C1 segment of cervical spinal cord (tissue), 14 donors: ENCODE data around the gene COPB1.

ENCODE experiments used
- DNase-seq, 14 donors: peaks; one replicate each; lab custom pipeline; 2025; lab: John Stamatoyannopoulos, UW

Gene COPB1

DNA sequence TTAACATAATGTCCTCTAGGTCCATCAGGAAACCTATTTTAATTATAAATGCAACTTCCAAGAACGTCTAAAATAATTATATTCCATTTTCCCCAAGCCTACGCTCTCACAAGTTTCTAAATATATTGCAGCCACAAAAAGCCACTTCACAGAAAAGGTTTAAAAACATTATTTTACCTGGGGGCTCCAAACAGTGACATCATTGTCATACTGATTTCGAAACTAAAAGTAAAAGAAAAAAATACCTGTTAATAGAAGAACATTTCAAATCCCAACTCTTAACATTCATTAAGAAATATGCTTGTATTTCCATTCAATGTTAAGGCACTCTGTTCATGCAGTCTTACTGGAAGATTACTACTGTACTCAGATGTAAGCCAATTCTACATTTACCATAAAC, 19.2 kb upstream of the COPB1 start:
- no peak for DNase-seq

DNA sequence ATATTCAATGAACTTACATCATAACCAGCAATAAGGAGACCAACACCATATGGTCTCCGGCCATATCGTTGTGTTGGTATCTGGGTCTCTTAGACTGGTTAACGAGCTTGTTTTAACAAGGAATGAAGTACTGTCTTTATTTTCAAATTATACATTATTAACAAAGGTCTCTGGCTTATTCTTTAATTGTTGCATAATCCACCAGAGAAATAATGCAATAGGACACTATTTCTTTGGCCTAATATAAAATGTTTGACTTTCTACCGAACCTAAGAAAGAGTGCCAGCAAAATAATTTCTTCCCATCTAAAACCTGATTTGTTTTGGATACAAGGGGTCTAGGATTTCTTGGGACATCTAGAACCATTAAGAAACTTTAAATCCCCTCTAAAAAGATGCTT, 14.2 kb upstream of the COPB1 start:
- no peak for DNase-seq

DNA sequence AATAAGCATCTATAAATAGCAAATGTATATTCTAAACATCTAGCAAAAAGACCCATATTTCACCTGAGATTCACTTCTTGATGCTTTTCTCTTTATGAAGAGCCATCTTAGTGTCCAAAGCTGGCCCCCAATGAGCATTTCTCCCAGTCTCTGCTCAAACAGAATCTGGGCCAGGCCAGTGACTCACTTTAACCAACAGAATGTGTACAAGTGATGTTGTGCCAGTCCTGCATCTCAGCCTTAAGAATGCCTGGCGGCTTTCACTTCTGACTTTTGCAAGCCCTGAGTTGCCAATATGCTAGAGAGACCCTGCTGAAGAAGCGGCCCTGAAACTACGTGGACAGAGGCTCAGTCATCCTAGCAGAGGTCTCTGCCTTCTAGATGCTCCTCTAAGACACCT, 6.9 kb upstream of the COPB1 start:
- DNase-seq, result peak in 1 of 14 donors; percentile 1

DNA sequence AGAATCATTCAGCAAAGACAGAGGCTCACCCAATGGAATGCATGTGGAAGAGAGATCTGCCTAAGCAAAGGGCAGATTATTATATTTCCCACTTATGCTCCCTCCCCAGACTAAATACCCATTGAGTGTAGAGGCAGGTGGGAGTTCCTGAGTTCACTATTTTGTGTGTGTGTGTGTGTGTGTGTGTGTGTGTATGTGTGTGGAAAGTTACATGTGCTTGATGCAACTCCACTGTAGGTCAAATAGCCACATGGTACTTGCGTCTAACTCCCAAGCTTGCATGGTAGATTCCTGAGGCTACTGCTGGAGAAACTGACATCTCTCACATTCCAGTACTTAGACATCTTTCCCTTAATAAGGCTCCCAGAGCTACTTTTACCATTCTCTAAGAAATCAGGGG, 3.4 kb upstream of the COPB1 start:
- no peak for DNase-seq

DNA sequence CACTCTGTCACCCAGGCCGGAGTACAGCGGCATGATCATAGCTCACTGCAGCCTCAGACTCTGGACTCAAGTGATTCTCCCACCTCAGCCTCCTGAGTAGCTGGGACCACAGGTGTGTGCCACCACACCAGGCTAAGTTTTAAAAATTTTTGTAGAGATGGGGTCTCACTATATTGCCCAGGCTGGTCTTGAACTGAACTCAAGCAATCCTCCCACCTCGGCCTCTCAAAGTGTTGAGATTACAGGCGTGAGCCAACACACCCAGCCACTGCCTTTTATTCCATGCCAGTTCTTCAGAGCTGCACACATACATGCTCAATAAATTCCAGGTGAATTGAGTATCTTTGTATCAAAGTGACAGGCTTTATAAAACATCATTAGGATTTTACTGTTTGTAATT, 2.4 kb upstream of the COPB1 start:
- no peak for DNase-seq

DNA sequence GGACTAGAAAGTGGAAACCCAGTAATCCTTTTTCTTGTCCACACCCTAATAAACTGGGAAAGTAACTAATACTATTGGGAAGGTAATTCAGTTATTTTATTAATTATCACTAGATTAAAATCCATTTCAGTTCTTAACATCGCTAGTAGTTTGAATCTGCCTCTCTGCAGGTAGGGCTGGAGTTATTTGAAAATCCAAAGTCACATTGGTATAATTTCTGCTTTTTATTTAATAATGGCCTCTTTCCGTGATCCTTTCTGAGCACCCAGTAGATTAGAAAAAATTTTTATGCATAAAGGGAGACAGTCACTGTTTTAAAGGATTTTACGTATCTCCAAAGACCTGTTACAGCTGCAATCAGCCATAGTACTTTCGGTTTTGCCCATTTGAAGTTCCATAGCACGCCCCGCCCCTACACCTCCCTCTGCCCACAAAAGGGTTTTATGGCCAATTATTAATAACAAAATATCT, 605 bp upstream of the COPB1 start:
- DNase-seq, result peak in 7 of 14 donors; percentile 0 to 24 (median 6)

DNA sequence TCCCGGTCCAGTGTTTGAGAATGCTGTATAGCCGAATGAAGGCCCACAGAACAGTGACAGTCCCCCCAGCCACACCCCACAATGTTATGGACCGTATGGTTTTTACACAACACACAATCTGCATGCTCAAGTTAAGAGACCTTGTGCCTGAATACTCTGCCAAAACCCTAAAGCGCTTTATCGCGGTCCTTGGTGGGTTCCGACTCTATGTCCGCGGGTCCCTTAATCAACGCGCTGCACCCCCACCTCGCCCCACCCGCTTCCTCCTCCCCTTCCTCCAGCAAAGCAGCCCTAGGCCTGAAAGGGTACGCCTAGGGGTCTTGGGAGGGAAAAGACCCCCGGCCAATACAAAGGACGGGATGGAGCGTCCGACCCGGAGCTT, 442 bp downstream of the COPB1 start:
- DNase-seq, result peak in 2 of 14 donors; percentile 51 to 57

DNA sequence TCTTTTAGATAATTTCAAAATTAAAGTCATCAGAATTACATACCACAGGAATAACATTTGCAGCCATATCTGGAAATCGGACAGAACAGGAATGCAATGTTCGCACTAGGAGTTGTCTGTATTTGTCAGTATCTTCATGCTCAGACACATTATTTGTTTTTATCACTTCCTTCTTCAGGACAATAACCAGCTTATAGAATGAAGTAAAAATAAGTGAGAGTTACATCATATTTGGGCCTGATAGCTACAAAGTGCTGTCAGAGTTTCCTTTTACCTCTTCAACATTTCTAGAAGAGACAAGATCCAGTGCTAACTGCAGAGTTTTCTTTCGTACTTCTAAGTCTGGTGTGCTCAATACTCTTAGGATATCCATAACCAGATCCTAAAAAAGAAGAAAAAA, 18.9 kb downstream of the COPB1 start:
- DNase-seq, result no peak

DNA sequence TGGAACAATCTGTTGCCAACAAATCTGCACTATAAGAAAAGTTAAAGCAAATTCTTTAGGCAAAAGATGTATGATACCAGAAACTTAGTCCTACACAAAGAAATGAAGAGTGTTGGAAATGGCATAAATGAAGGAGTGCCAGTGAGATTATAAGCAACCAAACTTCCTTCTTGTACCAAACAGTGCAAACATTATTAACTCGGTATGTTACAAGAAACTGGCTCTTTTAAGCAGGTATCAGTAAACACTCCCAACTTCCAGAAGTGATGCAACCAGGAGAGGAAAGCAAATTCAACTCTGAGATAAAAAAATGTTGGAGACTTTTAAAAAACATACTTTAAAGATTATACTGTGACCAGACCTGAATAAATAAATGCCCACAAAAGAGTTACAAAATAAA, 28.5 kb downstream of the COPB1 start:
- DNase-seq, result no peak

DNA sequence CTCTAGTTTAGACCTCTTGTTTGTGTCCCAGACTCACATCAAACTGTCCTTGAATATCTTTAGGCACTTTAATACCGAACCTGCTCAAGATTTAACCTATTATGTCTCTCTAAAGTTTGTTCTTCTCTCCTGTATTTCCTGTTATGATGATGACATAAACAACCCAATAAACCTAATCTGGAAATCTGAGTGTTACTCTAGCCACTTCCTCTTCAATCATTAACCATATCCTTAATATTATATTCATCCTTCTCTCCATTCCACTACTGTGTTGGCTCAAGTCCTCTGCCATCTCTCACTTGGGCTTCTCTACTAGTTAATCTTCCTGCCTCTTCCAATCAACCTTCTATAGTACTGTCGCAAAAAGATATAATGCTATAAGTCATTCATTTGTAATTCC, 36.0 kb downstream of the COPB1 start:
- DNase-seq, result no peak

DNA sequence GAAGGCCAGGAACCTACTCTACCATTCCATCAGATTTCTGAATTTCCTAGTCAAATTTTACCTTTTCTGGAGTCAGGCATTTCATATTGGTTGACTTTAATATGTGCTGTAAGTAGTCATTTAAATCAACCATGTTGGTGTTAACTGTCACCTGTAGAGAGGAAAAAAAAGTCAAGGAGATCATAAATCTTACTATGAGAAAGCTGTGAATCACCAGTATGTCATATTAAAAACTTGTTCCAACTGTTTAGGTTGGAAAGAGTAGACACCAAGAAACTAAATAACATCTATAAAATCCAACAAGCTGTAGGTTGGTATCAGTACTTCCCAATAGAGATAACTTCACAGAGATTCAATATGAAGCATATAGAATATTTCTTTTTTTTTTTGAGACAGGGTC, 39.5 kb downstream of the COPB1 start:
- DNase-seq, result no peak

DNA sequence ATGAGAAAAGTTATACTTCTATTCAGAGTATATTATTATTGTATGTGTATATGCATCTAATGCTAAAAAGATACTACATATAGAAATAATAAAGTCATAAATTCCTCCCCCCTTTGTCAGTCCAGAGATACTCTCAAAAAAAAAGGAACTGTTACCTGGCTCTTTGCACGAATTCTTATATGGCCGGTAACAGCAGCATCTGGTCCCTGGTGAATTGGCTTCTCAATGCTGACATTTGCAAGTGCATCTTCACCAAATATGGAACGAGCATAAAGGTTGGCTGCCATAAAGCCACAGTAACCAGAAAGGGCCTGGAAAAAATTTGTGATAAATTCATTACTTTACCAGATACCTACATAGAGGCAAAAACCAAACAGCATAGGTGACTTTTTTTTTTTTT, 41.2 kb downstream of the COPB1 start:
- DNase-seq, result no peak

DNA sequence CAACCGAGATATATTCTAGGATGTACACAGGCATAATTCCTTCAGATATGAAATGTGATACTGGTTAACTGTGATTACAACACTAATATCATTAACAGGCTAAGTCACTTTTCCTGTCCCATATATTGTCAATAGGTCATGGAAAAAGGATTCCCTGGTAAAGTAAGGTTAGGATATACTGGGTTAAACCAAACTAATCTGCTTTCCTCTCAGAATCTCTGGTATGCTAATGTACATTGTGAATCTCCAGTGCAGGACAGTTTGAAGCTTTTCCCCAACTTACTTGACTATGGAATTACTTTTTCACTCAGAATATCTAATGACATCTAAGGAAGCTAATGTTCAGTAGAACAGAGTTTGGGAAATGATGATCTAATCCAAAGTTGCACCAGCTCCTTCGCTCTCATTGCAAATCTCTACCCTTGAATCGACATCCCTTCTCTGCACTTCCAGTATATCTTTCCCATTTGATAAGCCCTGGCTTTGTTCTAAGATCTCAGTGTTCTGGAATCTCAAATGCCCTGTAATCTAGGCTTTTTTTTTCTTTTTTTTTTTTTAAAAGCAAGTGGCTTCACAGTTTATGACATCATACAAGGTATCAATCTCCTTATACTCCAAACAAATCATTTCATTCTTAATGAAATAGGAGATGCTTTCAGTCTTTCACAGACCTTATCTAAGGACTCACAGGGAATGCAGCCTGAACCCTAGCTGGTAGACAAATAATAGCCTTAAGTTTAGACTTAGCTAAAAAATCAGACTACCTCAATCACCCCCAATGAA, 43.8 kb downstream of the COPB1 start:
- DNase-seq, result no peak

DNA sequence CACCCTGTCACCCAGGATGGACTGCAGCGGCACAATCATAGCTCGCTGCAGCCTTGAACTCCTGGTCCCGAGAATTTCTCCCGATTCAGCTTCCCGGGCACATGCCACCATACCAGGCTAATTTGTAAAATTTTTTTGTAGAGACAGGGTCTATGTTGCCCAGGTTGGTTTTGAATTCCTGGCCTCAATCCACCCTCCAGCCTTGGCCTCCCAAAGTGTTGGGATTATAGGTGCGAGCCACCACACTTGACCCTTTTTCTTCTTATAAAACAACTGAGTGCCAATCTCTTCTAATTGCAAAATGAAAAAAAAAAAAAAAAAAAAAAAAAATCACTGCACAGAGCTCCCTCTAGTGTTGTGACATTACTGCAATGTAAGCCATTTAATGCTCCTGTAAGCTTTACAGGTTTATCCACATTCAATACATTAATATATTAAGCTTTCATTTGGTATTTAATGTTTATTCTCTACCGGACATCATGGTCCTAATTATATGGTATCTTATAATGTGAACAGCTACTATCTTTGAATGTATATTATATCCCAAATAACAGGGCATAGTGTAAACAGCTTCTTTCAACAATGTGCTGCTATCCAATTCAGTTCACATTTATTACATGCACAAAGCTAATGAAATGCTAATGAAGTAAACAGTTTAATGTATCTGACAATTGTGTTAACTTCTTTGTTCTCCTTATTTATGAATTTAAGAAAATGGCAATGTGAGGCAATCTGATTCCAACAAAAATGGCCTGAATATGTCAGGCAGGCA, 44.6 kb downstream of the COPB1 start:
- DNase-seq, result peak in 1 of 14 donors; percentile 2

DNA sequence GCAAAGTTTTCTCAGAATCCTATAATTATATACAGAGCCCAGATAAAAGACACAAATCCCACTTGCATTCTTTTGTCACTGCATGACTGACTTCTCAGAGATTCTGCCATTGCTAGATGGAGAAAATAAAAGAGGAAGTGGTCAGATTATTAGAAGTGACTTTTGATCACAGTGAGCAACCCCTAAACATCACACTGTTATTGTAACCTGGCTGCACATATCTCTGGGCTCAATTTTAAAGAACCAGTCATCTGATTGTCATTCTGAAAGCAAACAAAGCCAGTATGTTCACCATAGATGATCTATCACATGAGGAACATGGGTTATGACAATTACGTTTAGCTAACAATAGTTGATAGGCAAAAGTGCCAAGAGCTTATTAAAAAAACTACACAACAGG, 47.8 kb downstream of the COPB1 start:
- DNase-seq, result no peak

DNA sequence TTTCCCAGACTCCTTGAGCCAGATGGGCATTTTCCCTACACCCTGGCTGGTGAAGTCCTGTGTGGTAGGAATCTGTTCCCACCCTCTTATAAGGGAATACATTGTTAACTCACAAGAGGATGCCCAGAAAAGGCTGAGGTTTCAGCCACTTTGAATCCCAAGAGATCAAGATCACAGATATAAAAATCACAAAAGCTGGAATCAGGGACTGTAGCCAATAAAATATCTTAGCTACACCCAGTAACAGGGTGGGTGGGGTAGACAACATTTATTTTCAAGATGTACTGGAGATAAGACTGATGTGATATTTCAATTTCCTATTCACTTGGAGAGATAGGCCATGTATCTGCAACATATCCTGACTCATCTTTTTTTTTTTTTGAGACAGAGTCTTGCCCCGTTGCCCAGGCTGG, 50.3 kb downstream of the COPB1 start:
- DNase-seq, result no peak

DNA sequence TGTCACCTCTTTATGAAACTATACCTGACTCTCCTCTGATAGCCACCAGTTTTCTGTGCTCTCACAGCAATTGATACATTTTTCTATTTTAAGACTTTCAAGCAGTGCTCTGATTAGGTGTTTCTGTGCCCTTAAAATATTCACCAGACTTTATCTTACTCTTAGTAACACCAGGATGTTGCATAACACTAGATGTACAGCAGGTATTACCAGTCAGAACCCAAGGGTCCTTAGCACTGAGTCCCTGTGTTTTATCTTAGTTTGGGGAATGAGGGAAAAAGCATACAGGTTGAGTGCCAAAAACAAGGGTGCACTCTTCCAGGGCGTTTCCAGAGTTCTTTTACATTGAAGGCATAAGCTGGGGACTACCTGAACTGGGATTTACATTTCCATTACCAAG, 51.4 kb downstream of the COPB1 start:
- no peak for DNase-seq

DNA sequence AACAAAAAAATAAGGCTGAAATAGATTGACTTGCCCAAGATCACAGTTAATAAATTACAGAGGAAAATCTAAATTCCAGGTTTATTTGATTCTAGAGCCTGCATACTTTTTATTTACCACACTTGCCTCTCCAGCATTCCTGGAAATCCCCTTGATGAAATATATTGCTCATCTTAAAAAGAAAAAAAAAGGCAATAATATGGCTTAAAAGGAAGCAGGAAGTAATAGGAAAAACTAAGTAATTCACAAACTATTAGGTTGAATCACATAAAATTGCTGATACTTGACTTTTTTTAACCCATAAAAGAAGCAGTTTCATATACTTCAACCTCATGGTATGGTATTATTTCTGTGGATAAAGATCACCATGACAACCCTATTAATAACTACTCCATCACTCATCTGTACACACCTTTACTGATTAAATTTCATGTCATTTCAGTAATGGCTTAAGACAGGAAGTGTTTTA, 52.9 kb downstream of the COPB1 start:
- no peak for DNase-seq

DNA sequence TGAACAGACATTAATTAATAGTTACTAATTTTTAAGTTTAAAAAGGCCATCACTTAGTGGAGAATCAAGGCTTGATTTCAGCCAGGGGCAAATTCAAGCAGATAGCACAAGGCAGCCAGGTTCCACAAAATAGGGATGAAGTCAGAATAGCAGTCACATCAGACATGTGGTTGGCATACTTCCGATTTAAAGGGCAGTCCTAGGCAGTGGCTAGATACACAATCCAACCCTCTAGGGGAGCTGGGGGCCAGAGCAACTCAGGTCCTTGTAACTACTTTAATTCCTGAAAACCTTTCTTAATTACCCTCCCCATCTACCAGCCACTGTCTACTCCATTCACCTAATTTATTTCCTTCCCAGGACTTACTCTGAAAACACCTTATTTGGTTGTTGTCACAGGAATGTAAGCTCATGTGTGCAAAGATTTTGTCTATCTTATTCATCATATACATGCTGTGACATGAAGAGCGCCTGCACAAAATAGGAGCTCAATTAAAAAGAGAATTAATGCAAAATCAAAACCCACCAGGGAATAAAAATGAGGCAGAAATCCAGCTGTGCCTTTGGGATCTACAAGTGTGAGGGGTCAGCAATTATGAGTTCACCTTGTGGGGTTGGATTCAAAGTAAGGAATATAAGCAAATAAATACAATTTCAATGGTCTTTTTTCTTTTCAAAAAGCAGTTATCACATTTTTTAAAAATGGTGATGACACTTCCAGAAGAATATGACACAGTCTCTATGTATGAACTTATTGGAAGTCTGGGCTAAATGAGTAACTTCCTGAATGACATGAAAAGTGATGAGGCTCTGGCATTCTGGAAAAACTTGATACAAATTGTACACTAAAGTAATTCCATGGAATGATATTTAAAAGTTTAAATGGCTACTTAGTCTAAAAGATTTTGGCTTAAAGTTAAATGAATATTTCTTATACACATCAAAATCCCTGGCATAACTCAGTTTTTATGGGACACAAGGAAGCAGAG, 53.8 kb downstream of the COPB1 start:
- DNase-seq, result no peak

DNA sequence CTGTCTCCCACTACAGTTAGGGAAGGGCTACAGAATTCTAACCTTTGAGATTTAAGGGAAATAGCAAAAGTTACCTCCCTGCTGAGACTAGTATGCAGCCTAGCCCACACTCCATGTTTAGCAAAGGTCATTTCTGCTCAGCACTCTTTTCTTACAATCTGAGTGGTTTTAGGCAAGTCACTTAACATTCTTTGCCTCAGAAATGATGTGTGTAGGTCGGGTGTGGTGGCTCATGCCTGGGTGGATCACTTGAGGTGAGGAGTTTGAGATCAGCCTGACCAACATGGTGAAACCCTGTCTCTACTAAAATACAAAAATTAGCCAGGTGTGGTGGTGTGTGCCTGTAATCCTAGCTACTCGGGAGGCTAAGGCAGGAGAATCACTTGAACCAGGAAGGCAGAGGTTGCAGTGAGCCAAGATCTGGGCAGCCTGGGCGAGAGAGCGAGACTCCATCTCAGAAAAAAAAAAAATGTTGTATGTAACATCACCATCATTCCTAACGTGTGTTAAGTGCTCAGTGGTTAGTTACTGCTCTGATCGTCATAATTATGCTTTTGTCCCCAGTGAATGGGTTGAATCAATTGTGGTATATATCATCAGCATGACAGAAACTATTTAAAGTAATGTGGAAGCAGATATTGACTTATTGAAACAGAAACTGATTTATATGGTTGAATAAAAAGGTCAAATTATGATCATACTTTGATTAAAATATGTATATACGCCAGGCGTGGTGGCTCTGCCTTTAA, 55.0 kb downstream of the COPB1 start:
- no peak for DNase-seq

DNA sequence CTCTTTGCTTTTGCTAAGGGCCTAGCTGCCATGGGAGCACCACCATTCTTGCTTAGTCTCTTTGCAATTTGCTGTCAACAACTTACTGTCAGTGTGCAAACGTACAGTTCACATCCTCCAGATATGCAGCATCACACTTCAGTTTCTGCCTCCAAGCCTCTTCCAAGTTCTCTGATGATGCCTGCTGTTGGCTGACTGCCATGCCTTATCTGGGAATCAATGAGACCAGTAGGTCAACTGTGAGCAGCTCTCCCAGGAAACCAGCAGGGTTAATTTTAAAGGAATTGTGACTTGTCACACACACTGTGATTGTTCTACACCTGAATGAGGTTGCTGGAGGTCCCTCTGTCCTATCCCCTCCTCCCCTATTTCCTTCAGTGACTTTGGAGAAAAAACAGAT, 56.0 kb downstream of the COPB1 start:
- DNase-seq, result no peak
